Brain pericyte (primary cell): Measurements from ENCODE around the gene SNED1.

Experiments
- DNase-seq: peaks from one replicate; pipeline ENCODE4 v3.0.0-alpha.2; 2012; ENCODE audit warnings: low read depth, low spot score

SNED1 gene

GRCh38 chr2:241108271-241109209 is 110.1 kb downstream of the SNED1 start:
- DNase-seq, result no peak

GRCh38 chr2:241109210-241110088 is 111.0 kb downstream of the SNED1 start:
- no peak for DNase-seq

- DNase-seq, result no peak
These were observed 111.7 kb downstream of the SNED1 start for GRCh38 chr2:241110089-241110606.

DNA sequence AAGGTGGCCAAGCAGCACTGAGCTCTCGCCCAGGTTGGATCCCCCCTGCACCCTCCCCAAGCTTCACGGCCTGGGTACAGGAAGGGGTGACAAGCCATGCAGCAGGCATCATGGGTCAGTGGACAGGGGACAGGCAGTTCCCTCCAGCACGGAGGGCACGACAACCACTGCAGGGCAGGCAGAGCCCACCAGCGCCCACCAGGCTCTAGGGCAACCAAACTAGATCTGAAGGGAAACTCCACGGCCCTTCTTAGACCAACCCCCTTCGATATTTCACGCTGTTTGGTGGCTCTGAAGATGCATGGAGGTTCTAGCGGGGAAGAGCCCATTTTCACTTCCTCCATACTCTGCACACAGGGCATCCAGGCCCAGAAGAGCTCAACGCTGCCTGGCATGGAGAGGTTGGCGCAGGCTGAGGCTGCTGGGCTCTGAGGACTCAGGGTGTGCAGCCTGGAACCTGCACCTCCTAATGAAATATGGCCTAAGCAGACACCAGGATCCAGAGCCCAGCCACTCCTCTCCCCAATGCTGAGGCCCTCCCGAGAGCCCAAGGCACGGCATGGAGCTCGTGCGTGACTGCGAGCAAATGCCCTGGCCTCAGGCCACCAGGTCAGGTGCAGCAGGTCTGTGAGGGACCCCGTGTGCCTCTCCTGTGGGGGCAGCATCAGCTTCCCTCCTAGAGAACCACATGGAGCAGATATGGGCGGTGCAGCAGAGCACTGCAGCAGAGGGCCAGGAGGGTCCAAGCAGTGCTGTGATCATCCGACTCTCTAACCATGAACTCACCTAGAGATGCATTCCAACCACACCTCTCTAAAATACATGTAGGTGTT is 112.4 kb downstream of the SNED1 start:
- DNase-seq, result no peak

GRCh38 chr2:241111440-241111805 is 113.0 kb downstream of the SNED1 start:
- no peak for DNase-seq

DNA sequence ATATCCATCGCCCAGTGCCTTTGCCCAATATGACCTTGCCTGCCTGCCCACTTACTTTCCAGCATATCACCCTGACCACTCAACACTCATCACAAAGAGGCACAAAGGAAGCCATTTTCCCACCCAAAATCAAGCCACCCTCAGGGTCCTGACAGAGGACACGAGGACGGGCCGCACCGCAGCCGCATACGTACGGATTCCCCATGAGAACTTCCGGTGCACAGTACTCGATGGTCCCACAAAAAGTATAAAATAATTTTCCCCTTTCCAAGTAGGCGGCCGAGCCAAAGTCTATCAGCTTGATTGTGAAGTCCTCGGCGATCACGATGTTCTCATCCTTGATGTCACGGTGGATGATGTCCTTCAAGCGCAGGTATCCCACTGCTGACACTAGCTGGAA is 113.6 kb downstream of the SNED1 start:
- no peak for DNase-seq

GRCh38 chr2:241112592-241112991 is 114.2 kb downstream of the SNED1 start:
- no peak for DNase-seq

DNA sequence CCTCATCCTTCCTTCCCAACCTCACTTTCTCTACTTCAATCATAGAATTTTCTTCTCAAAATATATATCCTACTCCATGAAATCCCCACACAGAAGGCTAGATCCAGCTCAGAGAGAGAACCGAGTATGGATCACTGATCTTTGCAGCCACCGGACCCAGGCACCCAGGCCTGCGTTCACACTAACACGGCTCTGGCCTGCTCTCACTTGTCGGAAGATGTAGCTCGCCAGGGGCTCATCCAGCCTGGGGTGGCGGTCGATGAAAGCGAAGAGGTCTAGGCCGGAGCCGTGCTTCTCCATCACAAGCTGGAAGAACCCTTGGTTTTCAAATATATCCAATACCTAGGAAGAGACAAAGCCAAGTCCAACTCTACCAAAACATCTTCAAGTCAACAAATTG is 116.4 kb downstream of the SNED1 start:
- DNase-seq, result no peak

GRCh38 chr2:241115361-241115760 is 116.9 kb downstream of the SNED1 start:
- no peak for DNase-seq

DNA sequence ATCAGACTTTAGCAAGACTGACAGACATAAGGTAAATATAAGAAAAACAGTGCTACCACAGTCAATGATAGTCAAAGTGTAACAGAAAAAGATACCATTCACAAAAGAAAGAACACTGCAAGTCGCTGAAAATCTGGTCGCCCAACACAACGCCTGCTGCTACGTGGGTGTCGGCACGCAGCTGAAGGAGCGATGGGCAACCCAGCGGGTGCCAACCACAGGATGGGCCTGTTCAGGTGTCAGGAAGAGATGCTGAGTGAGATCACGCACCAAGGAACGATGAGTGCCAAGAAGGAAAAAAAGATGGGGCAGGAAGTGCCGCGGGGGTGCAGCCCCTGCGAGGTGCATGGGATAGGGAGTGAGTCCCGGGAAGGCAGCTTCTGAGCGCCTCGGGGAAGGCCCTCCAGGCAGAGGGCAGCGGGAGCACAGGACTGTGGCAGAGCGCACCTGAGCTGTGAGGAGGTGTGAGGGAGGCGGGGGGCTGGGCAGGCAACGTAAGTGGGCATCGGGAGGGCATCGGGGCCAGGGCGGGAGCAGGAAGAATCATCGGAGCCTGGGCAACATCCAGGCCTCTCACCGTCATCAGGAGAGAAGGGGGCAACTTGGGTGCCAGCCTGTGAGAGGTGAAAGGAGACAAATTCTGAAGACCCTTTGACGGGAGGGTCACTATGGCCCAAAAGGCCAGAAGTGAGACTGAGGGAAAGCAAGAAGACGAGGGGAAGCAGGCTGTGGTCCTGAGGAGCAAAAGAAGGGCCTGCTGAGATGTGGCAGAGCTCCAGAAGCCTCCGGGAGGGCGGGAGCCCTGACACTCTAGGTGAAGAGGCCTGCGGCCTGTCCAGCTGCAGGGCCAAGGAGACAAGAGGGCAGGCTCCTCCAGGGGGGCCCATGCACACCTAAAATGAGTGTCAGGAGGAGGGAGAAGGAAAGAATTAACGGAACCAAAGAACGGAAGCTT is 118.5 kb downstream of the SNED1 start:
- DNase-seq, result no peak

GRCh38 chr2:241118737-241119505 is 120.5 kb downstream of the SNED1 start:
- no peak for DNase-seq

- no peak for DNase-seq
These were observed 122.0 kb downstream of the SNED1 start for GRCh38 chr2:241120440-241120839.

DNA sequence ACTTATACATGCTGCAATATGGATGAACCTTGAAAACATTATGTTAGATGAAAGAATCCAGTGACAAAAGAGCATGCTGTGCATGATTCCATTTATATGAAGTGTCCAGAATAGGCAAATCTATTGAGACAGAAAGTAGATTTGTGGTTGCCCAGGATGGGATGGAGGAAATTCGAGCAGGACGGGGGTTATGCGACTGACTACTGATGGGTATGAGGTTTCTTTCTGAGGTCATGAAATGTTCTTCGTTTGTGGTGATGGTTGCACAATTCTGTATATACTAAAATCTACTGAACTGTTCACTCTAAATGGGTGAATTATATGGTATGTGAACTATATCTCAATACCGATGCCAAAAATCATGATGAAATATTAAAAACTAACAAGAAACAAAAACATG is 122.6 kb downstream of the SNED1 start:
- DNase-seq, result no peak

DNA sequence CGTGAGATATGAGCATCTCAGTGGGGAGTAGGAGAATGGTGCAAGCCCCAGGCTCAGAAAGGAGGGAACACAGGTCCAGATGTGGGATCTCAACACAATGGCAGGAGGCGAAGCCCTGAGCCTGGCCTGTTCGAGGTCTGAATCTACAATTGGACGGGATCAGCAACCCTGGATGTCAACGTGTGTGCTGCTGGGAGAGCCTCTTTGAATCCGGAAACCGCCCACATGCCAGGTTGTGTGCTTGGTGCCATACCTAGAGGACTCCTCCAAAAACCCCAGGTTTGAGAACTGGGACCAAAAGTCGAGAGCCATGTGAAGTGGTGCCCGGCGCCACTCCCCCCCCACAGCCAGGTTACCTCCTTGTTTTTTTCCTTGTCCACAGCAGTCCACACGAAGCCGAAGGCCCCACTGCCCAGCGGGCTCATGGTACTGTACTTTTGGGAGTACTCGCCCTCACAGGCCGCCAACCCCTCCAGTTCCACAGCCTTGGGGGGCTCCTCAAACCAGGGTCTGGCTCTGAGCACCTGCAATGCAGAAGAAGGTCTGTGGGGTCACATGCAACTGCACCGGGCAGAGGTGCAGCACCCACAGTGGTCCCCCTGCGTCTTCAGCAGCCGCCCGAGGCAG is 124.1 kb downstream of the SNED1 start:
- DNase-seq, result no peak

DNA sequence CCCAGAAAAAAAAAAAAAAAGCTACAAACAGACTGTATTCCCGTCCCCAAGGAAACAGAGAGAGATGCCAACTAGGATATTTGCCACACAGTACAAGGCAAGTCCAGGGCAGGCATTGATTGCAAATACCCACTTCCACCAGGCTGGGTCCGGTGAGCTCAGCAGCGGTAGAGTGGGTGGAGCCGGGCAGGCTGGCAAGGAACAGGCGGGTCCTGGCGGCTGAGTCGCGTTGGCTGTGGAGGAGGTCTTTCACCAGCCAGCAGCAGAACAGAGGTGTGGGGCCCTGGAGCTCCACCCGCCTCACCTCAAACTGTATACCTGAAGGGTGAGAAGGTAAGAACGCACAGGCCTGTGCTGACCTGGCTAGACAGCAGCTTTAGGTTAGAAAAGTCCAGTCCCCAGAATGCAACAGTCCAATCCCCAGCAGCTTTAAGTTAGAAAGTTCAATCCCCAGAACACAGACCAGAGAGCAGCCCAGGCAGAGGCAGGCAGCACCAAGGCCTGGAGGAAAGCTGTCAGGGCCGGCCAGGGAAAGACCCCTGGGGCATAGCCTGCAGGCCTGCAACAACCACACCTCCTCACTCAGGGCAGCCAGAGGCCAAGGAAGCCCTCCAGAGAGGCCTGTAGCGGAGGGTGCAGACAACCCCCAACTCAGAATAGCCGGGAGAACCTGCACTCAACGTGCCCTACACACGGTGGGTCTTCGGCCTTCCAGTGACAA is 125.6 kb downstream of the SNED1 start:
- DNase-seq, result no peak

- DNase-seq, result no peak
These were observed 127.2 kb downstream of the SNED1 start for GRCh38 chr2:241125626-241126025.

DNA sequence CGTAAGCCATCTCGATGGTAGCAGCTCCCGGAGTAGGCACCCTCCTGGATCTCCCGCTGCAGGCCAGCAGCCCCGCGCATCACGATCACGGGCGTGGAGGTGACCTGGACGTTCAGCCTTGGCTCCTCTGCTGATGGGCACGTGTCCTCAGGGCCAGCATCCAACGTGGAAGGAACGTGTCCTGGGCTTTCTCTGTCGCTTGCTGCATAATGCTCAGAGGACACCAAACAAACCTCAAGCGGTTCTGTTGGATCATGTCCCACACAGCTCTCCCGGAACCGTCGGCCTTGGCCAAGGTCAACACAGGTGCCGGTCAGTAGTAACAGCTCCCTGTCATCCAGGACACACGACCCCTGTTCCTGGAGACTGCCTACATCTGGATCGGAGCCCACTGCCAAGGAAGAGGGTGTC is 127.8 kb downstream of the SNED1 start:
- no peak for DNase-seq

- no peak for DNase-seq
These were observed 128.4 kb downstream of the SNED1 start for GRCh38 chr2:241126771-241127202.
